D721Med (cell line): ENCODE measurements around the gene GARIN5A.

Experiments used
- DNase-seq: peaks from one replicate; pipeline ENCODE4 v3.0.0; 2011; ENCODE audit warnings: low spot score; ENCODE audit not compliant: insufficient read length
- FAIRE-seq: peaks from 2 replicates; lab custom pipeline; 2011; peaks lifted over from hg19 to GRCh38; lab: Jason Lieb, UNC
- TF ChIP-seq, protein P1 (sequence below): IDR thresholded peaks from 2 replicates; pipeline ENCODE4 v1.5.1; 2012; ENCODE audit warnings: mild to moderate bottlenecking, control low read depth; ENCODE audit not compliant: insufficient read depth; ENCODE audit errors: missing control alignments

GARIN5A gene

DNA sequence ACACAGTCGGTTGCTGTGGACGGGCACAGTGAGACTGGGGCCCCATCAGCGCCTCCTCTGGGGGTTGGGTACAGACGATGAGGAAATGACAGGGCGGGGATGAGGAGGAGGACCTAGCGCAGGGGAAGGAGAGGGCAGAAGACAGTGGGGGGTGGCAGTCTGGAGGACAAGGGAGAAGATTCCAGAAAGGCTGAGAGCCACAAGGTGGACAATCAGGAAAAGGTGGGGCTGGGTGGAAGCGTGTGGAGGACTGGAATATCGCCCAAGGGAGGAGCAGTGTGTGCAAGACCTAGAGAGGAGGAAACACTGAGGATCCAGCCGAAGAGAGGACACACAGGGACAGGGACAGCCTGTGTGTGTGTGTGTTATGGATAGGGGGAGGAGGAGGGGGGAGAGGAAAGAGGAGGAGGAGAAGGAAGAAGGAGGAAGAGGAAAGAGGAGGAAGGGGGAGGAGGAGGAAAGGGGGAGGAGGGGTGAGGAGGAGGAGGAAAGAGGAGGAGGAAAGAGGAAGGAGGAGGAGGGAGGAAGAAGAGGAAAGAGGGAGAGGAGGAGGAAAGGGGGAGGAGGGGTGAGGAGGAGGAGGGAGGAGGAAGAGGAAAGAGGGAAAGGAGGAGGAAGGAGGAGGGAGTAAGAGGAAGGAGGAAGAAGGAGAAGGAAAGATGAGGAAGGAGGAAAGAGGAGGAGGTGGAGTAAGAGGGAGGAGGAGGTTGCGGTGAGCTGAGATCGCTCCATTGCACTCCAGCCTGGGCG, 15.8 kb upstream of the GARIN5A start:
- FAIRE-seq (no peak), DNase-seq (no peak)
- TF ChIP-seq, protein P1, sequence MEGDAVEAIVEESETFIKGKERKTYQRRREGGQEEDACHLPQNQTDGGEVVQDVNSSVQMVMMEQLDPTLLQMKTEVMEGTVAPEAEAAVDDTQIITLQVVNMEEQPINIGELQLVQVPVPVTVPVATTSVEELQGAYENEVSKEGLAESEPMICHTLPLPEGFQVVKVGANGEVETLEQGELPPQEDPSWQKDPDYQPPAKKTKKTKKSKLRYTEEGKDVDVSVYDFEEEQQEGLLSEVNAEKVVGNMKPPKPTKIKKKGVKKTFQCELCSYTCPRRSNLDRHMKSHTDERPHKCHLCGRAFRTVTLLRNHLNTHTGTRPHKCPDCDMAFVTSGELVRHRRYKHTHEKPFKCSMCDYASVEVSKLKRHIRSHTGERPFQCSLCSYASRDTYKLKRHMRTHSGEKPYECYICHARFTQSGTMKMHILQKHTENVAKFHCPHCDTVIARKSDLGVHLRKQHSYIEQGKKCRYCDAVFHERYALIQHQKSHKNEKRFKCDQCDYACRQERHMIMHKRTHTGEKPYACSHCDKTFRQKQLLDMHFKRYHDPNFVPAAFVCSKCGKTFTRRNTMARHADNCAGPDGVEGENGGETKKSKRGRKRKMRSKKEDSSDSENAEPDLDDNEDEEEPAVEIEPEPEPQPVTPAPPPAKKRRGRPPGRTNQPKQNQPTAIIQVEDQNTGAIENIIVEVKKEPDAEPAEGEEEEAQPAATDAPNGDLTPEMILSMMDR, result no peak

DNA sequence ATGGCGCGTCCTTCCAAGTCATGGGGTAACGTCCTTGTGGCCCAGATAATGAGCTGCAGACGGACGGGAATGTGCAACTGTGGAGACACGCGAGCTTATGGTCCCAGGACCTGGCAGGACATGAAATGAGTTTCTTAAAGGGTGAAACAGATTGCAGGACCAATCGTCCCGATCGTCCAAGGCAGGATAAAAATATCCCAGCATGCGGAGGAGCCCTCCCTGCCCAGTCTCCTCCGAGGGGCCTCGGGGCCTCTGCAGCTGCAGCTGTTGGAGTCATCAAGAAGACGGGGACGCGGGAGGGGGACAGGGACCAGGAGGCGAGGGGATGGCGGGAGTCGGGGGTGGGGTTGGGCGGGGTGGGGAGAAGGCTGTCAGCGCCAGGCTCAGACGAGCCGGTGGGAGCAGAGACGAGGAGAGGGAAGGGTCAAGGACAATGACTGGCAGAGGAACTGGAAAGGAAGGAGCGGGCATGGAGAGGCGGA, 14.4 kb upstream of the GARIN5A start:
- FAIRE-seq (no peak), DNase-seq (no peak)
- TF ChIP-seq, protein P1, result no peak

DNA sequence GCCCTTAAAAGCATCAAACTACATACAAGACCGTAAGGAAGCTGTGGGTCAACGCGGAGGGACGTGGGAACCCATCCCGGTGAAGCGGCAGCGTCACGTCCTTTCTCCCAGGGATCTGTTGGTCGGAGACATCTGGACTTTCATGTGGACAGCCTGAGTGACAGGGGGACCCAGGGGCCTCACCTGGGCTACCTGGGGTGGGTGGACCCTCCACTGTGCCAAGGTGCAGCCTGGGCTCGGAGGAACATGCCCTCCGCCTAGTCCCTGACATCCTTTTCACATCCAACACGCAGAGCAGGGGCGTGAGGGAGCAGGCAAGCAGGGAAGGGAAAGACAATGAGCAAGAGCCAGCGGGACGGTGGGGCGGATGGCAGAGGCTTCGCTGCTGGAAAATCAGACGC, 13.8 kb upstream of the GARIN5A start:
- no peak for DNase-seq

DNA sequence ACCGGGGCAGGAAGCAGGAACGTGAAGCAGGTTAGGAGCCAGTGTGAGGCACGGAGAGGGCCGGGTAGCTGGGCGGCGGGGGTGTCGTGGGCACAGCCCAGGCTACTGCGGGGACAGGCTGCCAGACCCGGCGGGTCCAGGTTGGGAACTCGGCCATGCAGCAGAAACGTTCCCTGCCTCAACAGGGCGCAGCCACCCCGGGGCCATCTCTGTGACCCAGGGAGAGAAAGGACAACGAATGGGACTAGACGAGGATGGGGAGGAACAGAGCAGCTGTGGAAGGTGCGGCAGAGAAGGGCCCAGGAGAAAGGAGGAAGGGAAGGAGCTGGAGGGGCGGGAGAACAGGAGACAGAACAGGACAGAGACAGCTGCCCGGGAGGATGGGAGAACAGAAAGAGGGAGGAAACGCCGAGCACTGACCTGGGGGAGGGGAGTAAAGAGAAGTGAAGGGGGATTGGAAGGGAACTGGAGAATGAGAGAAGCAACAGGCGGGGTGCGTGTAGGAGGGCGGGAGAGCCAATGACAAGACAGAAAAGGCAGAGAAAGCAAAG, 12.9 kb upstream of the GARIN5A start:
- no peak for FAIRE-seq
- TF ChIP-seq, protein P1, result no peak
- DNase-seq, result no peak

More for the DNA sequence above, 13.8 kb upstream of the GARIN5A start:
- no peak for FAIRE-seq
- TF ChIP-seq, protein P1, result no peak

DNA sequence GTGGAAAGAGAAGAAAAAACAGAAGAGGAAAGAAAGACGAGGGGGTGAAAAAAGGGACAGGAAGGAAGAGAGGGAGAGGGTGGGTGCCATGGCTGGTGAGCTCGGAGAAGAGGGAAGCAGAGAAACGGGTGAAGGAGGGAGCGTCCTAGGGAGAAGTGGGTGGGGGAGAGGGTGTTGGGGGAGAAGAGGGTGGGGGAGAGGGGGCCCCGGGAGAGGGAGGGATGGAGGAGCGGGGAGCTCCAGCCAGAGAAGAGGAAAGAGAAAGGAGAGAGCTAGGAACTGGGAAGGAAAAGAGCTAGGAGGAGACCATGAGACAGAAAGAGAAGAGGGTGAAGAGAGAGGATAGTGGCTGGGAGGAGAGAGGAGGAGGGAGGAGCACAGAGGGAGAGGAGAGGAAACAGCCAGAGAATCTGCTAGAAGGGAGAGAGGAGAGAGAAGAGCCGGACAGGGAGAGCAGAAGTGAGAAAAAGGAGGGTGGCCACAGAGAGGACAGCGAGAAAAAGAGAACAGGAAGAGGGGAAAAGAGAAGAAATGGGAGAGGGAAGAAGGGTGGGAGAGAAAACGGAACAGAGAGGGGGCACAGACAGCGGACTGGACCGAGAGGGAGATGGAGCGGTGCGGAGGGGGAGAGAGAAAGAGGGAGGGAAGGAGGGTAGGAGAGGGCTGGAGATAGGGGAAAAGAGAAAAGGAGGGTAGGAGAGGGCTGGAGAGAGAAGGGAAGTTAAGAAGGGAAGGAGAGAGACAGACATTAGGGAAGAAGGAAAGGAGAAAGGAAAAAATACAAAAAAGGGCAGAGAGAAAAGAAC, 11.9 kb upstream of the GARIN5A start:
- no peak for DNase-seq
- TF ChIP-seq, protein P1, result no peak
- FAIRE-seq, result no peak

DNA sequence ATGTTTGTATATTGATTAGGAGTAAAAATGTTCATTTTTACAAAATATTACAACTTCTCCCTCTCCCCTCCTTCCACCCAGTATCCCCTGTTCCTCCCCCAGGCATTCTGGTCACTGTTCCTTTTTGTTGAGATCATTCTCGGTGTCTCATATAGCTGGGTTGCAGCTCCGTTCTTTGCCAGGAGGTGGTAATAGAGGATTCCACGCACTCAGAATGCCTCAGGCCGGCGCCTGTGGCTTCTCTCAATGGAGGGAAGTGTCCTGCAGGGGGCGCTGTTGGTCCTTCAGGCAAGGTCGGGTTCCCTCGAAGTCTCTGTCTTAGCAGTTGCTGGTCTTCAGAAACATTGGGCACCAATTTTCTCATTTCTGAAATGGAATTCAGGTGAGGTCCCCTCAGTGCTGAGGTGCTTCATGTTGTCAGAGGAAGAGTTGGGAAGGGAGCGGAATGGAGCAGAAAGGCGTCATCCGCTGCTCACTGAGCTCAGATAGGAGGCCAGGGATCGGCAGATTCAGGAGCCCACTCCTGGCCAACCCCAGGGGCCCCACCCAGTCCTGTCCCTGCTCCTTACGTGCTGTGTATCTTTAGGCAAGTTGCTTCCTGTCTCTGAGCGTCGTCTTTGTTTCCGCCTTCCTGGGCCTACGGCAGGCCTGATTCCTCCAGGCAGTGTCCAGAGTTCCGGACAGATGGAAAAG, 10.3 kb upstream of the GARIN5A start:
- FAIRE-seq (no peak), DNase-seq (no peak)
- TF ChIP-seq, protein P1, result peak; percentile 12
